Loucy (cell line): ENCODE data around the gene TMEM45B.

ENCODE experiments used
- H2AFZ ChIP-seq: fragments of 200-600 bp; sonication (generic); 2 replicates; pipeline ENCODE4 v1.6.0; 2016; ENCODE audit warnings: antibody characterized with exemption, mild to moderate bottlenecking, low read length, moderate library complexity
- H3F3A ChIP-seq: fragments of 200-600 bp; 2 replicates; pipeline ENCODE4 v1.6.0; 2016; ENCODE audit warnings: antibody characterized with exemption, low read depth, mild to moderate bottlenecking
- H3K27me3 ChIP-seq: fragments of 200-600 bp; sonication (generic); 2 replicates; pipeline ENCODE4 v1.6.1; 2014; ENCODE audit warnings: low read length, mild to moderate bottlenecking; ENCODE audit not compliant: insufficient read depth, poor library complexity, severe bottlenecking
- H3K36me3 ChIP-seq: fragments of 200-600 bp; sonication (generic); 2 replicates; pipeline ENCODE4 v1.6.1; 2016; ENCODE audit warnings: low read length; ENCODE audit not compliant: insufficient read depth
- H3K4me1 ChIP-seq: fragments of 200-600 bp; sonication (generic); 2 replicates; pipeline ENCODE4 v1.5.1; 2014; ENCODE audit warnings: low read length, mild to moderate bottlenecking; ENCODE audit not compliant: insufficient read depth, poor library complexity, severe bottlenecking
- H3K4me2 ChIP-seq: fragments of 200-600 bp; sonication (generic); 2 replicates; pipeline ENCODE4 v1.6.0; 2014; ENCODE audit warnings: antibody characterized with exemption, low read length, low read depth, mild to moderate bottlenecking; ENCODE audit not compliant: poor library complexity, severe bottlenecking
- H3K4me3 ChIP-seq: fragments of 200-600 bp; sonication (generic); 2 replicates; pipeline ENCODE4 v1.5.1; 2014; ENCODE audit warnings: low read length, mild to moderate bottlenecking, mixed read lengths; ENCODE audit not compliant: poor library complexity, severe bottlenecking
- H3K79me2 ChIP-seq: fragments of 200-600 bp; sonication (generic); 2 replicates; pipeline ENCODE4 v1.6.1; 2014; ENCODE audit warnings: low read length; ENCODE audit not compliant: insufficient read depth
- H3K9ac ChIP-seq: fragments of 200-600 bp; sonication (generic); 2 replicates; pipeline ENCODE4 v1.6.0; 2014; ENCODE audit warnings: mild to moderate bottlenecking, low read depth, low read length, moderate library complexity; ENCODE audit not compliant: poor library complexity, severe bottlenecking
- H3K9me2 ChIP-seq: fragments of 200-600 bp; sonication (generic); replicated peaks from 2 replicates; pipeline ENCODE4 v1.6.1; 2016; ENCODE audit warnings: low read depth, low read length, mixed read lengths
- H3K9me3 ChIP-seq: fragments of 200-600 bp; sonication (generic); 2 replicates; pipeline ENCODE4 v1.6.1; 2014; ENCODE audit warnings: mild to moderate bottlenecking, antibody characterized with exemption, low read length, low read depth; ENCODE audit not compliant: insufficient read depth
- H4K20me1 ChIP-seq: fragments of 200-600 bp; sonication (generic); 2 replicates; pipeline ENCODE4 v1.6.0; 2014; ENCODE audit warnings: antibody characterized with exemption, low read length, mild to moderate bottlenecking; ENCODE audit not compliant: insufficient read depth, poor library complexity, severe bottlenecking
- EZH2phosphoT487 ChIP-seq: fragments of 200-600 bp; IDR thresholded peaks from 2 replicates; pipeline ENCODE4 v1.6.1; 2018; ENCODE audit warnings: antibody characterized with exemption, mild to moderate bottlenecking, moderate library complexity, borderline replicate concordance
- TF ChIP-seq, protein P1 (sequence below): fragments of 200-600 bp; sonication (generic); conservative IDR thresholded peaks from 2 replicates; pipeline ENCODE4 v1.5.1; 2014; ENCODE audit warnings: mild to moderate bottlenecking, antibody characterized with exemption, low read length

Gene TMEM45B

DNA sequence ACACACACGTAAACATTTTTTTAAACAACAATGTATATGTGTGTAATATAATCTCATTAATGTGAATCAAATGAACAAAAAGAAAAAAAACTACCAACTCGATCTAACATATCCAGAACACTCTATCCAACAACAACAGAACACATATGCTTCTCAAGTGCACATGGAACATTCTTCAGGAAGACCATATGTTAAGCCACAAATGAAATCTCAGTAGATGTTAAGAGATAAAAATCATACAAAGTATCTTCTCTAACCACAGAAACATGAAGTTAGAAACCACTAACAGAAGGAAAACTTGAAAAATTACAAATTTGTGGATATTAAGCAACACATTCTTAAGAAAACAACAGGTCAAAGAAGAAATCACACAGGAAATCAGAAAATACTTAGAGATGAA, 25.5 kb upstream of the TMEM45B start:
- Histone ChIP-seq H3K4me3 (no peak overlapping the region), H3K36me3 (no peaks in the 10 kb centered on the region), H3F3A (no peaks in the 10 kb centered on the region), H3K27me3 (no peaks in the 10 kb centered on the region), H3K4me2 (no peak overlapping the region), H3K9ac (no peak overlapping the region), H4K20me1 (no peaks in the 10 kb centered on the region), H3K79me2 (no peaks in the 10 kb centered on the region), H3K4me1 (no peaks in the 10 kb centered on the region), H3K9me2 (no peaks in the 10 kb centered on the region), H2AFZ (no peak overlapping the region), H3K9me3 (0 out of 2 replicates have a peak, but pooled peaks cover 3% of the 10 kb centered on the region)
- no peak for TF ChIP-seq EZH2phosphoT487
- TF ChIP-seq, protein P1, sequence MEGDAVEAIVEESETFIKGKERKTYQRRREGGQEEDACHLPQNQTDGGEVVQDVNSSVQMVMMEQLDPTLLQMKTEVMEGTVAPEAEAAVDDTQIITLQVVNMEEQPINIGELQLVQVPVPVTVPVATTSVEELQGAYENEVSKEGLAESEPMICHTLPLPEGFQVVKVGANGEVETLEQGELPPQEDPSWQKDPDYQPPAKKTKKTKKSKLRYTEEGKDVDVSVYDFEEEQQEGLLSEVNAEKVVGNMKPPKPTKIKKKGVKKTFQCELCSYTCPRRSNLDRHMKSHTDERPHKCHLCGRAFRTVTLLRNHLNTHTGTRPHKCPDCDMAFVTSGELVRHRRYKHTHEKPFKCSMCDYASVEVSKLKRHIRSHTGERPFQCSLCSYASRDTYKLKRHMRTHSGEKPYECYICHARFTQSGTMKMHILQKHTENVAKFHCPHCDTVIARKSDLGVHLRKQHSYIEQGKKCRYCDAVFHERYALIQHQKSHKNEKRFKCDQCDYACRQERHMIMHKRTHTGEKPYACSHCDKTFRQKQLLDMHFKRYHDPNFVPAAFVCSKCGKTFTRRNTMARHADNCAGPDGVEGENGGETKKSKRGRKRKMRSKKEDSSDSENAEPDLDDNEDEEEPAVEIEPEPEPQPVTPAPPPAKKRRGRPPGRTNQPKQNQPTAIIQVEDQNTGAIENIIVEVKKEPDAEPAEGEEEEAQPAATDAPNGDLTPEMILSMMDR: no peak

- no peak overlapping the region for H3K4me2 ChIP-seq
Observed at GRCh38 chr11:129791515-129791914, 24.1 kb upstream of the TMEM45B start.

GRCh38 chr11:129792663-129793062, 23.0 kb upstream of the TMEM45B start:
- Histone ChIP-seq H3K79me2 (no peaks in the 10 kb centered on the region), H4K20me1 (no peaks in the 10 kb centered on the region), H3K4me3 (no peak overlapping the region), H3K27me3 (peaks cover 4% of the 10 kb centered on the region), H3K4me2 (no peak overlapping the region), H3K36me3 (no peaks in the 10 kb centered on the region), H3K4me1 (no peaks in the 10 kb centered on the region), H2AFZ (no peak overlapping the region), H3K9ac (no peak overlapping the region), H3F3A (no peaks in the 10 kb centered on the region), H3K9me2 (no peaks in the 10 kb centered on the region), H3K9me3 (0 out of 2 replicates have a peak, but pooled peaks cover 4% of the 10 kb centered on the region)
- TF ChIP-seq EZH2phosphoT487: no peak
- TF ChIP-seq, protein P1: no peak

More at GRCh38 chr11:129791515-129791914, 24.1 kb upstream of the TMEM45B start:
- no peaks in the 10 kb centered on the region for H3K4me1 ChIP-seq
- H3K9me3 ChIP-seq: 0 out of 2 replicates have a peak, but pooled peaks cover 4% of the 10 kb centered on the region
- no peak overlapping the region for H2AFZ ChIP-seq
- H3K36me3 ChIP-seq: no peaks in the 10 kb centered on the region
- no peaks in the 10 kb centered on the region for H3K9me2 ChIP-seq
- TF ChIP-seq EZH2phosphoT487: no peak
- TF ChIP-seq, protein P1: no peak
- no peak overlapping the region for H3K4me3 ChIP-seq
- H4K20me1 ChIP-seq: no peaks in the 10 kb centered on the region
- H3K9ac ChIP-seq: no peak overlapping the region
- H3K79me2 ChIP-seq: no peaks in the 10 kb centered on the region
- H3K27me3 ChIP-seq: peaks cover 4% of the 10 kb centered on the region
- H3F3A ChIP-seq: no peaks in the 10 kb centered on the region
